Thoracic aorta (tissue), 2 donors: Measurements from ENCODE around the gene STK39. TPM values are rescaled to one million over a fixed set of nuclear protein-coding genes. Genes with fewer than 3 reads are reported as not detected.

Experiments
- ATAC-seq: fragments of 150-250 bp; one replicate; pipeline ENCODE4 v1.8.0; 2017; ENCODE audit warnings: low read depth; ENCODE audit not compliant: insufficient number of reproducible peaks, low FRiP score
- DNase-seq: peaks from one replicate; pipeline ENCODE4 v3.0.0-alpha.2; 2020; ENCODE audit warnings: low spot score
- H3K27ac ChIP-seq, 2 donors: fragments of 200-600 bp; sonication (generic); 1 replicate in 1 of 2; 2 replicates in 1 of 2; pipeline ENCODE4 v1.5.1; 2016; ENCODE audit warnings: mild to moderate bottlenecking in 2 of 2, moderate library complexity in 2 of 2
- H3K27me3 ChIP-seq: fragments of 200-600 bp; sonication (generic); replicated peaks from 2 replicates; pipeline ENCODE4 v1.6.0; 2016; ENCODE audit warnings: mild to moderate bottlenecking; ENCODE audit not compliant: insufficient read depth
- H3K36me3 ChIP-seq: fragments of 200-600 bp; sonication (generic); one replicate; pipeline ENCODE4 v1.5.1; 2016
- H3K4me1 ChIP-seq, 2 donors: fragments of 200-600 bp; sonication (generic); 1 replicate in 1 of 2; 2 replicates in 1 of 2; pipeline versions ENCODE4 v1.5.1 to v1.6.0; 2016; ENCODE audit warnings: low read depth in 2 of 2, mild to moderate bottlenecking in 1 of 2; ENCODE audit not compliant: control insufficient read depth in 1 of 2
- H3K4me3 ChIP-seq: fragments of 200-600 bp; sonication (generic); 2 replicates; pipeline ENCODE4 v1.5.1; 2016; ENCODE audit warnings: mild to moderate bottlenecking
- H3K9me3 ChIP-seq: fragments of 200-600 bp; sonication (generic); 2 replicates; pipeline ENCODE4 v1.5.1; 2016
- total RNA-seq, 2 donors: library from RNA; depleted of rRNA; stranded (reverse); fragments of >200 nt; gene quantifications; one replicate each; pipeline versions ENCODE4 v1.1.0 to v1.2.3, GENCODE V29; 2016
- TF ChIP-seq, protein P1 (sequence below): fragments of 200-600 bp; sonication (generic); IDR thresholded peaks from one replicate; pipeline ENCODE4 v1.5.1; 2019; ENCODE audit warnings: antibody characterized with exemption

The STK39 gene
- total RNA-seq, 2 donors from 2014 or later: 11.5 to 18.5 TPM

GRCh38 chr2:168171059-168171762 lies 76.2 kb downstream of the STK39 start:
- DNase-seq: no peak
- Histone ChIP-seq H3K27ac (no peak overlapping the region), H3K4me1 (peaks cover 1 to 11% of the 10 kb centered on the region in 2 donors), H3K27me3 (no peaks in the 10 kb centered on the region), H3K36me3 (no peaks in the 10 kb centered on the region), H3K4me3 (no peak overlapping the region), H3K9me3 (no peaks in the 10 kb centered on the region)
- TF ChIP-seq, protein P1, sequence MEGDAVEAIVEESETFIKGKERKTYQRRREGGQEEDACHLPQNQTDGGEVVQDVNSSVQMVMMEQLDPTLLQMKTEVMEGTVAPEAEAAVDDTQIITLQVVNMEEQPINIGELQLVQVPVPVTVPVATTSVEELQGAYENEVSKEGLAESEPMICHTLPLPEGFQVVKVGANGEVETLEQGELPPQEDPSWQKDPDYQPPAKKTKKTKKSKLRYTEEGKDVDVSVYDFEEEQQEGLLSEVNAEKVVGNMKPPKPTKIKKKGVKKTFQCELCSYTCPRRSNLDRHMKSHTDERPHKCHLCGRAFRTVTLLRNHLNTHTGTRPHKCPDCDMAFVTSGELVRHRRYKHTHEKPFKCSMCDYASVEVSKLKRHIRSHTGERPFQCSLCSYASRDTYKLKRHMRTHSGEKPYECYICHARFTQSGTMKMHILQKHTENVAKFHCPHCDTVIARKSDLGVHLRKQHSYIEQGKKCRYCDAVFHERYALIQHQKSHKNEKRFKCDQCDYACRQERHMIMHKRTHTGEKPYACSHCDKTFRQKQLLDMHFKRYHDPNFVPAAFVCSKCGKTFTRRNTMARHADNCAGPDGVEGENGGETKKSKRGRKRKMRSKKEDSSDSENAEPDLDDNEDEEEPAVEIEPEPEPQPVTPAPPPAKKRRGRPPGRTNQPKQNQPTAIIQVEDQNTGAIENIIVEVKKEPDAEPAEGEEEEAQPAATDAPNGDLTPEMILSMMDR: no peak
- ATAC-seq: no peak

- H3K4me3 ChIP-seq: no peak overlapping the region
- no peaks in the 10 kb centered on the region for H3K27me3 ChIP-seq
- peaks cover 11 to 16% of the 10 kb centered on the region in 2 donors for H3K4me1 ChIP-seq
- no peak overlapping the region for H3K27ac ChIP-seq
- DNase-seq: no peak
- TF ChIP-seq, protein P1: no peak
- no peak for ATAC-seq
- no peaks in the 10 kb centered on the region for H3K36me3 ChIP-seq
- H3K9me3 ChIP-seq: no peaks in the 10 kb centered on the region
These were observed 78.2 kb downstream of the STK39 start for GRCh38 chr2:168169097-168169745.

DNA sequence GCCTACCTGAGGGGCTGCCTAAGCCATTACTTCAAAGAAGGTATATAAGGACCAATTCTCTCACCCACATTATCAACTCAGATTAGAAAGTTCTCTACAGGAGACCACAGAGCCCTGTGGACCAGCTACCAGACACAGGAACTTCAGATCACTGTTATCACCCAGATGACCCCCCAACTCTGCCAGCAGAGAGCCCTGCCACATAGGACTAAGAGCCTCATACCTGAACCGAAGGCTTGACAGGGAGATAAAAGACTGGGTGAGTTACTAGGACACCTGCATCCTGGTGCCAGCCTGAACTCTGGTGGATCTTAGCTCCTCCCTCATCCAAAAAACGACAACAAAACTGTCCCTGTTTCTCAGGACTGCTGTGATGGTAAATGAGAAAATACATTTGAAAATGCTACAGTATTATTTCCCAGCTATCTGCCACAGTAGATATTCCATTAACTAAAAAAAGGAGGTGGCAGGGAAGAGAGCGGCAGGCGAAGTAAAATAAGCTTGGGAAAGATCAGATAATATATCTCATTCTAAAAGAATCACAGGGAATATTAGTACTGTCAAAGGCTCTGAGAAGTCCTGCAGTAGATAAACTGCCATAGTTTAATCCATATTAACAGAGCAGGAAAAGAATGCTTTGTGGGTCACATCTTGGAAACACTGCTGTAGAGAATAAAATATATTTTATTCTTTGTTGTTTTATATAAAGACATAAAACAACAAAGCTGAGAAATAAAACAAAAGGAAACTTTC lies 79.7 kb downstream of the STK39 start:
- Histone ChIP-seq H3K27ac (no peak overlapping the region), H3K27me3 (no peaks in the 10 kb centered on the region), H3K36me3 (no peaks in the 10 kb centered on the region), H3K9me3 (no peaks in the 10 kb centered on the region), H3K4me3 (no peak overlapping the region), H3K4me1 (peaks cover 11 to 16% of the 10 kb centered on the region in 2 donors)
- ATAC-seq: no peak
- DNase-seq: no peak
- TF ChIP-seq, protein P1: no peak

GRCh38 chr2:168166902-168167510 lies 80.4 kb downstream of the STK39 start:
- ATAC-seq (no peak), DNase-seq (no peak)

More at GRCh38 chr2:168166902-168167510, 80.4 kb downstream of the STK39 start:
- Histone ChIP-seq H3K4me3 (no peak overlapping the region), H3K27me3 (no peaks in the 10 kb centered on the region), H3K27ac (no peak overlapping the region), H3K9me3 (no peaks in the 10 kb centered on the region), H3K36me3 (no peaks in the 10 kb centered on the region), H3K4me1 (peaks cover 11 to 16% of the 10 kb centered on the region in 2 donors)
- TF ChIP-seq, protein P1: no peak
